Panc1 (cell line): ENCODE data around the gene ZBTB43. TPM values are rescaled to one million over a fixed set of nuclear protein-coding genes. Genes with fewer than 3 reads are reported as not detected.

Source experiments
- ATAC-seq: fragments of 200-7000 bp; cut with Tn5 transposase; 2 replicates; pipeline ENCODE4 v1.9.1; 2020; ENCODE audit warnings: mild to moderate bottlenecking, moderate library complexity
- BruUV-seq: library from RNA; stranded (reverse); fragments of 400-500 nt; replicated peaks from 2 replicates; lab custom pipeline; 2021; lab: Mats Ljungman, UMichigan
- CTCF ChIA-PET: fragments of 300-600 bp; sonication (Branson Sonifier 250); formaldehyde crosslinking; loops from one replicate; lab custom pipeline; 2022; ENCODE audit warnings: antibody characterized with exemption; lab: Charles Lee
- POLR2A ChIA-PET: fragments of 300-600 bp; sonication (Branson Sonifier 250); formaldehyde crosslinking; loops from one replicate; lab custom pipeline; 2022; ENCODE audit warnings: antibody characterized with exemption; lab: Charles Lee
- DNase-seq: peaks from one replicate; pipeline ENCODE4 v3.0.0-alpha.2; 2010; ENCODE audit warnings: low read depth, low spot score
- H3K27ac ChIP-seq: 2 replicates; pipeline ENCODE4 v1.5.1; 2011; ENCODE audit warnings: mild to moderate bottlenecking, low read length, inconsistent platforms
- H3K27me3 ChIP-seq: fragments of 200-500 bp; sonication (Bioruptor generic); 2 replicates; pipeline ENCODE4 v1.6.0; 2014; ENCODE audit warnings: low read length, inconsistent platforms; ENCODE audit not compliant: control insufficient read depth, insufficient read depth
- H3K36me3 ChIP-seq: fragments of 200-500 bp; sonication (Bioruptor generic); 2 replicates; pipeline ENCODE4 v1.5.1; 2014; ENCODE audit warnings: inconsistent platforms, mild to moderate bottlenecking, low read length, moderate library complexity; ENCODE audit not compliant: control insufficient read depth, insufficient read depth
- H3K4me1 ChIP-seq: 2 replicates; pipeline ENCODE4 v1.5.1; 2011; ENCODE audit warnings: inconsistent platforms, mild to moderate bottlenecking, low read length, moderate library complexity; ENCODE audit not compliant: control insufficient read depth, insufficient read depth
- H3K4me3 ChIP-seq, 2 experiments: 2 replicates each; pipeline ENCODE4 v1.5.1; 2011 to 2012; ENCODE audit warnings: low read depth in 2 of 2, low read length in 2 of 2, mild to moderate bottlenecking in 2 of 2, inconsistent platforms in 1 of 2, moderate library complexity in 1 of 2
- H3K9me3 ChIP-seq: fragments of 200-500 bp; sonication (Bioruptor generic); 2 replicates; pipeline ENCODE4 v1.5.1; 2014; ENCODE audit warnings: low read depth, mild to moderate bottlenecking, inconsistent platforms, low read length, moderate library complexity; ENCODE audit not compliant: control insufficient read depth, insufficient read depth
- POLR2AphosphoS5 ChIP-seq: IDR thresholded peaks from 2 replicates; pipeline ENCODE4 v1.6.1; 2012; ENCODE audit warnings: mild to moderate bottlenecking, low read depth, low read length, moderate library complexity
- REST ChIP-seq, 2 experiments: IDR thresholded peaks; 2 replicates each; pipeline ENCODE4 v1.6.1; 2011 to 2012; ENCODE audit warnings: low read depth in 2 of 2, control low read depth in 1 of 2, low read length in 1 of 2, mild to moderate bottlenecking in 1 of 2, moderate library complexity in 1 of 2; ENCODE audit not compliant: insufficient read depth in 1 of 2
- SIN3A ChIP-seq: IDR thresholded peaks from 2 replicates; pipeline ENCODE4 v1.6.1; 2012; ENCODE audit warnings: low read depth, mild to moderate bottlenecking, low read length, moderate library complexity, borderline replicate concordance; ENCODE audit not compliant: insufficient read depth
- TCF7L2 ChIP-seq: IDR thresholded peaks from 2 replicates; pipeline ENCODE4 v1.6.1; 2011; ENCODE audit warnings: mild to moderate bottlenecking, low read depth, low read length, inconsistent platforms
- in situ Hi-C: cut with HindIII; loops from 2 replicates; pipeline ENCODE4 v1.10.0; 2016; ENCODE audit warnings: low sequenced_read_pairs, low pct_unique_long_range_greater_than_20kb
- intact Hi-C: fragments of 100-400 bp; cut with micrococcal nuclease; formaldehyde crosslinking; loops from one replicate; pipeline ENCODE4 v1.10.0; 2022; ENCODE audit not compliant: unreplicated experiment
- total RNA-seq: library from RNA; stranded (reverse); gene quantifications from one replicate; pipeline ENCODE4 v1.2.1, GENCODE V29; 2021; ENCODE audit not compliant: unreplicated experiment
- TF ChIP-seq, protein P1 (sequence below): fragments of 450-650 bp; IDR thresholded peaks from 2 replicates; pipeline ENCODE4 v1.5.1; 2017; ENCODE audit warnings: mild to moderate bottlenecking

The ZBTB43 gene
- total RNA-seq, 1 experiment from 2014 or later = 9.7 TPM

DNA sequence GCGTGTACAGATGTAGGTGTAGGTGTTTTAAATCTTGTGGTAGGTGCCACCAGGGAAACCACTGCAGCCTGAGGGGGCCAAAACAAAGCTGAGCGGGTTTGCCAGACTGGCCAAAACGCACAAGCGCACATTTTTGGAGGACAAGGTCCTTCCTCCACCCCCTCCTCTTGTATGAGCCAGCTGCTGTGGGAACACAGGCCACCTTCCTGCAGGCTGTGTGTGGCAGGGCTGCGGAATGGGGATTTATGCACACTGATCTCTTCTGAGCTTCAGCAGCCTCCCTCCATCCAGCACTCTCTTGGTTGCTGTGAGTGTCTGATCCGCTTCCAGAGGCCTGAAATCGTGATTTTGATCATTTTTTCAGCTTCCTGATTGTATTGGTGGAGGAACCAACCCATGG lies 22.4 kb downstream of the ZBTB43 start:
- H3K4me3 ChIP-seq = no peak overlapping the region
- TF ChIP-seq SIN3A (no peak), POLR2AphosphoS5 (no peak), REST (IDR thresholded peaks at IDR 0.05; ENCODE audit: insufficient read depth in 1 of 2, low read depth in 2 of 2, low read length in 1 of 2) (no peak), TCF7L2 (no peak)
- TF ChIP-seq, protein P1, sequence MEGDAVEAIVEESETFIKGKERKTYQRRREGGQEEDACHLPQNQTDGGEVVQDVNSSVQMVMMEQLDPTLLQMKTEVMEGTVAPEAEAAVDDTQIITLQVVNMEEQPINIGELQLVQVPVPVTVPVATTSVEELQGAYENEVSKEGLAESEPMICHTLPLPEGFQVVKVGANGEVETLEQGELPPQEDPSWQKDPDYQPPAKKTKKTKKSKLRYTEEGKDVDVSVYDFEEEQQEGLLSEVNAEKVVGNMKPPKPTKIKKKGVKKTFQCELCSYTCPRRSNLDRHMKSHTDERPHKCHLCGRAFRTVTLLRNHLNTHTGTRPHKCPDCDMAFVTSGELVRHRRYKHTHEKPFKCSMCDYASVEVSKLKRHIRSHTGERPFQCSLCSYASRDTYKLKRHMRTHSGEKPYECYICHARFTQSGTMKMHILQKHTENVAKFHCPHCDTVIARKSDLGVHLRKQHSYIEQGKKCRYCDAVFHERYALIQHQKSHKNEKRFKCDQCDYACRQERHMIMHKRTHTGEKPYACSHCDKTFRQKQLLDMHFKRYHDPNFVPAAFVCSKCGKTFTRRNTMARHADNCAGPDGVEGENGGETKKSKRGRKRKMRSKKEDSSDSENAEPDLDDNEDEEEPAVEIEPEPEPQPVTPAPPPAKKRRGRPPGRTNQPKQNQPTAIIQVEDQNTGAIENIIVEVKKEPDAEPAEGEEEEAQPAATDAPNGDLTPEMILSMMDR = no peak
- H3K36me3 ChIP-seq = no peaks in the 10 kb centered on the region; the same call in 1 of the 2 replicates
- CTCF ChIA-PET = no interaction called here
- no peaks in the 10 kb centered on the region for H3K9me3 ChIP-seq
- POLR2A ChIA-PET = no interaction called here
- no peak overlapping the region for H3K27ac ChIP-seq
- H3K27me3 ChIP-seq = no peaks in the 10 kb centered on the region
- in situ Hi-C loops (no loop called here), intact Hi-C loops (no loop called here)
- no TSS peak for BruUV-seq
- DNase-seq (no peak), ATAC-seq (no peak)
- H3K4me1 ChIP-seq = no peaks in the 10 kb centered on the region

GRCh38 chr9:126829035-126829434 lies 24.2 kb downstream of the ZBTB43 start:
- TF ChIP-seq SIN3A = no peak
- no peak for TF ChIP-seq POLR2AphosphoS5
- TF ChIP-seq, protein P1 = no peak
- TF ChIP-seq REST (IDR thresholded peaks at IDR 0.05; ENCODE audit: insufficient read depth in 1 of 2, low read depth in 2 of 2, low read length in 1 of 2) = no peak
- no peak for TF ChIP-seq TCF7L2
- in situ Hi-C loops = no loop called here
- intact Hi-C loops = no loop called here
- H3K4me1 ChIP-seq = no peaks in the 10 kb centered on the region
- no peak for DNase-seq
- no peak overlapping the region for H3K27ac ChIP-seq
- POLR2A ChIA-PET = no interaction called here
- 0 out of 2 replicates have a peak, but pooled peaks cover 3% of the 10 kb centered on the region for H3K36me3 ChIP-seq
- no peaks in the 10 kb centered on the region for H3K9me3 ChIP-seq
- ATAC-seq = no peak
- no peaks in the 10 kb centered on the region for H3K27me3 ChIP-seq
- no peak overlapping the region for H3K4me3 ChIP-seq
- no TSS peak for BruUV-seq
- CTCF ChIA-PET = no interaction called here
